Thyroid gland (tissue), 4 donors: ENCODE results near the gene SLC16A5.

Experiments used
- POLR2A ChIP-seq, 2 donors: fragments of 450-650 bp; IDR thresholded peaks; one replicate each; pipeline ENCODE4 v1.6.1; 2017; ENCODE audit warnings: antibody characterized with exemption in 2 of 2, mild to moderate bottlenecking in 2 of 2, moderate library complexity in 1 of 2
- TF ChIP-seq, protein P1 (sequence below), 6 experiments: fragments of 200-600 bp in 3 of 6; fragments of 450-650 bp in 3 of 6; sonication (generic) in 3 of 6; IDR thresholded peaks; one replicate each; pipeline ENCODE4 v1.5.1; 2016 to 2019; ENCODE audit warnings: antibody characterized with exemption in 6 of 6, mild to moderate bottlenecking in 2 of 6, inconsistent platforms in 1 of 6, moderate library complexity in 1 of 6

DNA sequence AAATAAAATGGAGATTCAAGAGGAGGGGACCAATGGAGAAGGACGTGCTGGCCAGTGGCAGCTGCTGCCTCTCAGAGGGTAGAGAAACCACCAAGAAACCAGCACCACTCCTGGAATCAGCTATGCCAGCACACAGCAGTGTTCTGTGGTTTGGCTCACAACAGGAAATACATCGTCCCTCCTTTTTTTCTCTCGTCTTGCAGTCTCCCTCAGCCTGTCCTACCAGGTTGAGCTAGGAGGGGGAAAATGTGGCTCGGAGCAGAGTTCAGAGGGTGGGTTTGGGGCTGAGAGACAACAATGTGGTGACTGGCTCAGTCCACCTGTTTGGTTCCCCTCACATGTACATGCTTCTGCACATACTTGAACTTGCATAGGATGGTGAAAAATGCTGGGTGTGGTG is 19.9 kb upstream of the SLC16A5 start:
- TF ChIP-seq, protein P1, sequence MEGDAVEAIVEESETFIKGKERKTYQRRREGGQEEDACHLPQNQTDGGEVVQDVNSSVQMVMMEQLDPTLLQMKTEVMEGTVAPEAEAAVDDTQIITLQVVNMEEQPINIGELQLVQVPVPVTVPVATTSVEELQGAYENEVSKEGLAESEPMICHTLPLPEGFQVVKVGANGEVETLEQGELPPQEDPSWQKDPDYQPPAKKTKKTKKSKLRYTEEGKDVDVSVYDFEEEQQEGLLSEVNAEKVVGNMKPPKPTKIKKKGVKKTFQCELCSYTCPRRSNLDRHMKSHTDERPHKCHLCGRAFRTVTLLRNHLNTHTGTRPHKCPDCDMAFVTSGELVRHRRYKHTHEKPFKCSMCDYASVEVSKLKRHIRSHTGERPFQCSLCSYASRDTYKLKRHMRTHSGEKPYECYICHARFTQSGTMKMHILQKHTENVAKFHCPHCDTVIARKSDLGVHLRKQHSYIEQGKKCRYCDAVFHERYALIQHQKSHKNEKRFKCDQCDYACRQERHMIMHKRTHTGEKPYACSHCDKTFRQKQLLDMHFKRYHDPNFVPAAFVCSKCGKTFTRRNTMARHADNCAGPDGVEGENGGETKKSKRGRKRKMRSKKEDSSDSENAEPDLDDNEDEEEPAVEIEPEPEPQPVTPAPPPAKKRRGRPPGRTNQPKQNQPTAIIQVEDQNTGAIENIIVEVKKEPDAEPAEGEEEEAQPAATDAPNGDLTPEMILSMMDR (IDR thresholded peaks at IDR 0.05) = no peak
- no peak for TF ChIP-seq POLR2A (IDR thresholded peaks at IDR 0.05)
